Erythroblast (primary cell): ENCODE measurements around the gene CPAMD8.

Experiments used
- GATA1 ChIP-seq: IDR thresholded peaks from 2 replicates; pipeline ENCODE4 v1.6.1; 2011; ENCODE audit warnings: low read depth, mild to moderate bottlenecking, control low read depth, low read length, moderate library complexity
- POLR2A ChIP-seq: IDR thresholded peaks from 2 replicates; pipeline ENCODE4 v1.6.1; 2011; ENCODE audit warnings: mild to moderate bottlenecking, low read length

DNA sequence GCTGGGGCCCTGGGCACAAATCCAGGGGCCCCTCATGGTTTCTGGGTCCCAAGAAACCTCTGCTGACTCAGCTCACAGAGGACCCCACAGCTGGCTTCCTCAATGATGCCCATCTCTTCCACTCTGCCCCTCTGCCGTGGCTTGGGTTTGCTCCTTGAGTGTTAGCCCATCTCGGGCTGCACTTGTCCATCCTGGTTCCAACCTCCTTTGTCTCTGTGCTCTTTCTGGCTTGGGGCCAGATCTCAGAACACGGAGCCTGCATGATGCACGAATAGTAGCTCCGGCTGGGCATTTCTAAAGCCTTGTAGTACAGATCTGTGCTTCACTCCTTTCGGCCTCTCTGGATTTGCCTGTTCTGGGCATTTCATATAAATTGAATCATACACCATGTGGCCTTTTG is 84.0 kb downstream of the CPAMD8 start:
- no peak for TF ChIP-seq POLR2A
- TF ChIP-seq GATA1: no peak
